Liver (tissue), 9 donors: Measurements from ENCODE around the gene TMEM175. TPM values are rescaled to one million over a fixed set of nuclear protein-coding genes. Genes with fewer than 3 reads are reported as not detected.

Experiments used
- DNase-seq: peaks from one replicate; pipeline ENCODE4 v3.0.0-alpha.2; 2017; ENCODE audit warnings: low spot score
- H3K27ac ChIP-seq, 2 donors: one replicate each; pipeline ENCODE4 v1.7.0; 2013; ENCODE audit warnings: inconsistent platforms in 2 of 2, low read length in 2 of 2, control low read depth in 1 of 2, low read depth in 1 of 2, mild to moderate bottlenecking in 1 of 2
- H3K27me3 ChIP-seq, 4 donors: one replicate each; pipeline versions ENCODE4 v1.6.1 to v1.7.0; 2013; ENCODE audit warnings: low read length in 3 of 4, inconsistent platforms in 1 of 4, mild to moderate bottlenecking in 1 of 4, moderate library complexity in 1 of 4; ENCODE audit not compliant: control insufficient read depth in 4 of 4, insufficient read depth in 4 of 4
- H3K36me3 ChIP-seq, 4 donors: one replicate each; pipeline versions ENCODE4 v1.6.1 to v1.7.0; 2013; ENCODE audit warnings: low read length in 3 of 4, mild to moderate bottlenecking in 3 of 4, low read depth in 1 of 4, moderate library complexity in 1 of 4; ENCODE audit not compliant: control insufficient read depth in 4 of 4, insufficient read depth in 3 of 4
- H3K4me1 ChIP-seq, 4 donors: one replicate each; pipeline versions ENCODE4 v1.6.1 to v1.7.0; 2013; ENCODE audit warnings: low read length in 3 of 4, mild to moderate bottlenecking in 3 of 4, moderate library complexity in 1 of 4; ENCODE audit not compliant: control insufficient read depth in 4 of 4, insufficient read depth in 4 of 4
- H3K4me3 ChIP-seq, 3 donors: one replicate each; pipeline versions ENCODE4 v1.6.1 to v1.7.0; 2013; ENCODE audit warnings: low read length in 3 of 3, control low read depth in 1 of 3, low read depth in 1 of 3, mild to moderate bottlenecking in 1 of 3
- H3K9ac ChIP-seq, 2 donors: one replicate each; pipeline ENCODE4 v1.7.0; 2013; ENCODE audit warnings: low read length in 2 of 2, mild to moderate bottlenecking in 2 of 2, moderate library complexity in 2 of 2, control low read depth in 1 of 2, low read depth in 1 of 2
- H3K9me3 ChIP-seq, 4 donors: one replicate each; pipeline versions ENCODE4 v1.6.1 to v1.7.0; 2013; ENCODE audit warnings: low read length in 3 of 4; ENCODE audit not compliant: control insufficient read depth in 4 of 4
- FOXA1 ChIP-seq: IDR thresholded peaks from 2 replicates; pipeline ENCODE4 v1.6.1; 2016; ENCODE audit warnings: antibody characterized with exemption
- FOXA2 ChIP-seq: IDR thresholded peaks from 2 replicates; pipeline ENCODE4 v1.6.1; 2016; ENCODE audit warnings: antibody characterized with exemption
- HNF4A ChIP-seq, 2 donors: conservative IDR thresholded peaks; 2 replicates each; pipeline ENCODE4 v1.6.1; 2016; ENCODE audit warnings: antibody characterized with exemption in 2 of 2, mild to moderate bottlenecking in 2 of 2
- JUND ChIP-seq, 2 donors: IDR thresholded peaks; 2 replicates each; pipeline ENCODE4 v1.6.1; 2016; ENCODE audit warnings: antibody characterized with exemption in 2 of 2
- NR2F2 ChIP-seq: IDR thresholded peaks from 2 replicates; pipeline ENCODE4 v1.6.1; 2016; ENCODE audit warnings: antibody characterized with exemption
- RAD21 ChIP-seq, 2 donors: IDR thresholded peaks; 2 replicates each; pipeline ENCODE4 v1.6.1; 2016; ENCODE audit warnings: antibody characterized with exemption in 2 of 2, mild to moderate bottlenecking in 2 of 2
- RXRA ChIP-seq, 2 donors: IDR thresholded peaks; 2 replicates each; pipeline ENCODE4 v1.6.1; 2017 to 2018; ENCODE audit warnings: antibody characterized with exemption in 2 of 2, mild to moderate bottlenecking in 1 of 2
- SP1 ChIP-seq: IDR thresholded peaks from 2 replicates; pipeline ENCODE4 v1.6.1; 2018; ENCODE audit warnings: antibody characterized with exemption, mild to moderate bottlenecking
- TAF1 ChIP-seq: conservative IDR thresholded peaks from 2 replicates; pipeline ENCODE4 v1.6.1; 2016; ENCODE audit warnings: antibody characterized with exemption, mild to moderate bottlenecking
- WGBS: extraction: QIAGEN DNeasy Blood & Tissue Kit; methylation state at CpG from one replicate; pipeline ENCODE4 v1.1.7; 2013; 5-methylcytosine and 5-hydroxymethylcytosine counted together
- polyA plus RNA-seq, 2 donors: library from polyadenylated mRNA; stranded (reverse) in 1 of 2; unstranded in 1 of 2; fragments of 200-250 nt in 1 of 2; fragments of >200 nt in 1 of 2; fragmentation: Nextera tagmentation in 1 of 2; extraction: Ambion mirVana in 1 of 2; gene quantifications; one replicate each; pipeline versions ENCODE4 v1.2.1 to v1.2.3, GENCODE V29; 2013 to 2015
- total RNA-seq, 2 donors: library from RNA; depleted of rRNA; stranded (reverse); fragments of >200 nt; gene quantifications; one replicate each; pipeline ENCODE4 v1.2.3, GENCODE V29; 2014
- TF ChIP-seq, protein P1 (sequence below): fragments of 150-350 bp; IDR thresholded peaks from 2 replicates; pipeline ENCODE4 v1.5.1; 2017; ENCODE audit warnings: improper control_type of control experiment, low read depth, low read length; ENCODE audit not compliant: missing input control
- TF ChIP-seq, protein P2 (sequence below): IDR thresholded peaks from 2 replicates; pipeline ENCODE4 v1.6.1; 2016; ENCODE audit warnings: antibody characterized with exemption
- TF ChIP-seq, protein P3 (sequence below): IDR thresholded peaks from 2 replicates; pipeline ENCODE4 v1.6.1; 2016; ENCODE audit warnings: antibody characterized with exemption
- TF ChIP-seq, protein P4 (sequence below): IDR thresholded peaks from 2 replicates; pipeline ENCODE4 v1.6.1; 2016; ENCODE audit warnings: antibody characterized with exemption
- donor health status: healthy.
- donor health status: healthy.
- donor health status: healthy.
- donor health status: healthy.
- donor health status: healthy.

Gene TMEM175
- total and polyA plus RNA-seq, 4 donors = 18.6 to 26.3 (median 25.5) TPM

DNA sequence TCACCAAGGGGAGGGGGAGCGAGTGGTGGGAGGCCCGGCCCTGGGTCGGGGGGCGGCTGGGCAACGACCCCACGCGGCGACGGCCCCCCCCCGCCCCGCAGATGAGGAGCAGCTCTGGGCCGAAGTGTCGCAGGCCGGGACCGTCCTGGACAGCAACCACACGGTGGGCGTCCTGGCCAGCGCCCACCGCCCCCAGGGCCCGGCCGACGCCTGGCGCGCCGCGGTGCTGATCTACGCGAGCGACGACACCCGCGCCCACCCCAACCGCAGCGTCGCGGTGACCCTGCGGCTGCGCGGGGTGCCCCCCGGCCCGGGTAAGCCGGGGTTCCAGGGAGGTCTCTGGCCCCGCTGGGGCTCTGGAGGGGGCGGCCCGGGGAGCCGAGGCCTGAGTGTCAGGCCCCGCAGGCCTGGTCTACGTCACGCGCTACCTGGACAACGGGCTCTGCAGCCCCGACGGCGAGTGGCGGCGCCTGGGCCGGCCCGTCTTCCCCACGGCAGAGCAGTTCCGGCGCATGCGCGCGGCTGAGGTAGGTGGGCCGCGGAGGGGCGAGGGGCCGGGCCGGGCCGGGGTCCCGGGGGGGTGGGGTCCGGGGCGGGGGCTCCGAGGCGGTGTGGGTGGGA lies 70.5 kb downstream of the TMEM175 start:
- peaks cover under 1 to 16% (median 12%) of the 10 kb centered on the region in 4 donors for H3K4me1 ChIP-seq
- 7% methylated on average over 75 of the region's 75 CpGs for WGBS
- no peak for TF ChIP-seq FOXA2
- TF ChIP-seq, protein P1, sequence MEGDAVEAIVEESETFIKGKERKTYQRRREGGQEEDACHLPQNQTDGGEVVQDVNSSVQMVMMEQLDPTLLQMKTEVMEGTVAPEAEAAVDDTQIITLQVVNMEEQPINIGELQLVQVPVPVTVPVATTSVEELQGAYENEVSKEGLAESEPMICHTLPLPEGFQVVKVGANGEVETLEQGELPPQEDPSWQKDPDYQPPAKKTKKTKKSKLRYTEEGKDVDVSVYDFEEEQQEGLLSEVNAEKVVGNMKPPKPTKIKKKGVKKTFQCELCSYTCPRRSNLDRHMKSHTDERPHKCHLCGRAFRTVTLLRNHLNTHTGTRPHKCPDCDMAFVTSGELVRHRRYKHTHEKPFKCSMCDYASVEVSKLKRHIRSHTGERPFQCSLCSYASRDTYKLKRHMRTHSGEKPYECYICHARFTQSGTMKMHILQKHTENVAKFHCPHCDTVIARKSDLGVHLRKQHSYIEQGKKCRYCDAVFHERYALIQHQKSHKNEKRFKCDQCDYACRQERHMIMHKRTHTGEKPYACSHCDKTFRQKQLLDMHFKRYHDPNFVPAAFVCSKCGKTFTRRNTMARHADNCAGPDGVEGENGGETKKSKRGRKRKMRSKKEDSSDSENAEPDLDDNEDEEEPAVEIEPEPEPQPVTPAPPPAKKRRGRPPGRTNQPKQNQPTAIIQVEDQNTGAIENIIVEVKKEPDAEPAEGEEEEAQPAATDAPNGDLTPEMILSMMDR = no peak
- no peak for TF ChIP-seq SP1
- TF ChIP-seq JUND (IDR thresholded peaks at IDR 0.05) = no peak
- no peak for TF ChIP-seq NR2F2
- TF ChIP-seq, protein P2, sequence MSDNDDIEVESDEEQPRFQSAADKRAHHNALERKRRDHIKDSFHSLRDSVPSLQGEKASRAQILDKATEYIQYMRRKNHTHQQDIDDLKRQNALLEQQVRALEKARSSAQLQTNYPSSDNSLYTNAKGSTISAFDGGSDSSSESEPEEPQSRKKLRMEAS = no peak
- TF ChIP-seq, protein P3, sequence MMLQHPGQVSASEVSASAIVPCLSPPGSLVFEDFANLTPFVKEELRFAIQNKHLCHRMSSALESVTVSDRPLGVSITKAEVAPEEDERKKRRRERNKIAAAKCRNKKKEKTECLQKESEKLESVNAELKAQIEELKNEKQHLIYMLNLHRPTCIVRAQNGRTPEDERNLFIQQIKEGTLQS = no peak
- H3K36me3 ChIP-seq = no peaks in the 10 kb centered on the region
- no peaks in the 10 kb centered on the region for H3K27me3 ChIP-seq
- peak overlapping the region in 1 of 3 donors; percentile 17 for H3K4me3 ChIP-seq
- no peaks in the 10 kb centered on the region for H3K9me3 ChIP-seq
- no peak for DNase-seq
- no peak overlapping the region for H3K27ac ChIP-seq
- no peak overlapping the region for H3K9ac ChIP-seq

DNA sequence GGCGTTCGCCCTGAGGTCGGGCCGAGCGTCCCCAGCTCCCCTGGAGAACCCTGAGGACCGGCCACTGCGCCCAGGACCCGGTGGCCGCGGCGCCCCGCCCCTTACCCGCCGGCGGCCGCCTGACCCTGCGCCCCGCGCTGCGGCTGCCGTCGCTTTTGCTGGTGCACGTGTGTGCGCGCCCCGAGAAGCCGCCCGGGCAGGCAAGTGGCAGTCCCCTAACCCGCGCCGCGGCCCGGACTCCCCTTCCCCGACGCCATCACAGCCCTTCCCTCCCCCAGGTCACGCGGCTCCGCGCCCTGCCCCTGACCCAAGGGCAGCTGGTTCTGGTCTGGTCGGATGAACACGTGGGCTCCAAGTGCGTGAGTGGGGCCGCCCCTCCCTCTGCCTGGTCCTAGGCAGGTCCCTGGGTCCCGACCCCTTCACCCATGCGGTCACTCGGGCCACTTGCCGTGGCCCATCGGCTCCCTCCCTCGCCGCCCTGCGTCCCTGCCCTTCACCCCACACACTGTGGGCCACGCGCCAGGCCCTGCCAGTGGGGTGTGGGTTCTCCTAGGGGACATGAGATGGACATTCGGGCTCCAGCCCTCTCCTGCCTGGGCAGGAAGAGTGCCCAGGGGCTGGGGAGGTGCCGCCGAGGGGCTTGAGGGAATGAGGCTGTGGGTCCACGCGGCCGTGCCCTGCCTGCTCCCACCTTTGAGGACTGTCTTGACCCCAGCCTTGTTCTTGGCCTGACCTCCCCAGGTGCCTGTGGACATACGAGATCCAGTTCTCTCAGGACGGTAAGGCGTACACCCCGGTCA lies 71.2 kb downstream of the TMEM175 start:
- Histone ChIP-seq H3K36me3 (no peaks in the 10 kb centered on the region), H3K9me3 (no peaks in the 10 kb centered on the region), H3K4me3 (no peak overlapping the region), H3K4me1 (peaks cover 0 to 16% (median 10%) of the 10 kb centered on the region in 4 donors), H3K9ac (no peak overlapping the region), H3K27me3 (no peaks in the 10 kb centered on the region), H3K27ac (no peak overlapping the region)
- DNase-seq = no peak
- TF ChIP-seq FOXA2 = no peak
- TF ChIP-seq, protein P3 = no peak
- no peak for TF ChIP-seq JUND (IDR thresholded peaks at IDR 0.05)
- no peak for TF ChIP-seq RXRA (IDR thresholded peaks at IDR 0.05)
- TF ChIP-seq RAD21 (IDR thresholded peaks at IDR 0.05) = no peak
- TF ChIP-seq, protein P4, sequence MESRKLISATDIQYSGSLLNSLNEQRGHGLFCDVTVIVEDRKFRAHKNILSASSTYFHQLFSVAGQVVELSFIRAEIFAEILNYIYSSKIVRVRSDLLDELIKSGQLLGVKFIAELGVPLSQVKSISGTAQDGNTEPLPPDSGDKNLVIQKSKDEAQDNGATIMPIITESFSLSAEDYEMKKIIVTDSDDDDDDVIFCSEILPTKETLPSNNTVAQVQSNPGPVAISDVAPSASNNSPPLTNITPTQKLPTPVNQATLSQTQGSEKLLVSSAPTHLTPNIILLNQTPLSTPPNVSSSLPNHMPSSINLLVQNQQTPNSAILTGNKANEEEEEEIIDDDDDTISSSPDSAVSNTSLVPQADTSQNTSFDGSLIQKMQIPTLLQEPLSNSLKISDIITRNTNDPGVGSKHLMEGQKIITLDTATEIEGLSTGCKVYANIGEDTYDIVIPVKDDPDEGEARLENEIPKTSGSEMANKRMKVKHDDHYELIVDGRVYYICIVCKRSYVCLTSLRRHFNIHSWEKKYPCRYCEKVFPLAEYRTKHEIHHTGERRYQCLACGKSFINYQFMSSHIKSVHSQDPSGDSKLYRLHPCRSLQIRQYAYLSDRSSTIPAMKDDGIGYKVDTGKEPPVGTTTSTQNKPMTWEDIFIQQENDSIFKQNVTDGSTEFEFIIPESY = no peak
- no peak for TF ChIP-seq SP1
- no peak for TF ChIP-seq FOXA1
- WGBS = 39% methylated on average over 63 of the region's 63 CpGs

DNA sequence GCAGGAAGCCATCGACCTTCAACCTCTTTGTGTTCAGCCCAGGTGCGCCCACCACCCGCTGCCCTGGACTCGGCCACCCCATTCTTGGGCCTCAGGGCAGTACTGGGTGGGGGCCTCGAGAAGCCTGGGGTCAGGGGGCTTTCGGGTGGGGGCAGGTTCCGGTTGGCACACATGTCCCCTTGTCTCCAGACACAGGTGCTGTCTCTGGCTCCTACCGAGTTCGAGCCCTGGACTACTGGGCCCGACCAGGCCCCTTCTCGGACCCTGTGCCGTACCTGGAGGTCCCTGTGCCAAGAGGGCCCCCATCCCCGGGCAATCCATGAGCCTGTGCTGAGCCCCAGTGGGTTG lies 71.8 kb downstream of the TMEM175 start:
- Histone ChIP-seq H3K36me3 (no peaks in the 10 kb centered on the region), H3K27me3 (no peaks in the 10 kb centered on the region), H3K4me1 (peaks cover 3 to 22% (median 14%) of the 10 kb centered on the region in 4 donors), H3K4me3 (no peak overlapping the region), H3K27ac (no peak overlapping the region), H3K9me3 (no peaks in the 10 kb centered on the region), H3K9ac (no peak overlapping the region)
- WGBS = 89% methylated on average over 13 of the region's 13 CpGs
- DNase-seq = no peak
- TF ChIP-seq, protein P1 = no peak
- TF ChIP-seq FOXA2 (no peak), HNF4A (conservative IDR thresholded peaks at IDR 0.05) (no peak), FOXA1 (no peak), TAF1 (no peak), RXRA (IDR thresholded peaks at IDR 0.05) (no peak), NR2F2 (no peak), SP1 (no peak), RAD21 (IDR thresholded peaks at IDR 0.05) (no peak)
- TF ChIP-seq, protein P2 = no peak
- TF ChIP-seq, protein P3 = no peak
- TF ChIP-seq, protein P4 = no peak
